Spleen (tissue), 7 donors: ENCODE measurements around the gene AKT1S1.

Source experiments
- CTCF ChIP-seq, 11 experiments: fragments of 200-600 bp in 7 of 11; fragments of 450-650 bp in 4 of 11; sonication (generic) in 4 of 11; IDR thresholded peaks in 8 of 11; conservative IDR thresholded peaks in 3 of 11; 1 replicate in 7 of 11; 2 replicates in 4 of 11; pipeline versions ENCODE4 v1.4.0 to v1.8.0; 2016 to 2021; ENCODE audit warnings: antibody characterized with exemption in 11 of 11, inconsistent platforms in 4 of 11, mild to moderate bottlenecking in 1 of 11
- POLR2A ChIP-seq, 3 donors: fragments of 450-650 bp; IDR thresholded peaks; one replicate each; pipeline ENCODE4 v1.5.1; 2017; ENCODE audit warnings: antibody characterized with exemption in 3 of 3, mild to moderate bottlenecking in 1 of 3
- donor health status: DM: no; HTN: no; CAD: no; lungs with moderate emphysema.
- donor health status: DM: no; HTN: no; CAD: no.
- donor health status: DM: no; HTN: no; CAD: no.

GRCh38 chr19:49925486-49925885 is 48.3 kb upstream of the AKT1S1 start:
- TF ChIP-seq CTCF (IDR thresholded peaks at IDR 0.05 in 8 of 11, conservative IDR thresholded peaks at IDR 0.05 in 3 of 11), result no peak
- TF ChIP-seq POLR2A (IDR thresholded peaks at IDR 0.05), result no peak
